ENCODE measurements around the gene ISG20L2.

Gene ISG20L2

GRCh38 chr1:156756355-156756754 lies 27.8 kb upstream of the ISG20L2 start:
- TF ChIP-seq CTCF (IDR thresholded peaks at IDR 0.05; ENCODE audit: low read depth, low read length) (no peak), MYC (IDR thresholded peaks at IDR 0.05; ENCODE audit: low read depth, low read length) (no peak), MAX (IDR thresholded peaks at IDR 0.05; ENCODE audit: low read depth, low read length) (no peak), POLR2A (IDR thresholded peaks at IDR 0.05; ENCODE audit: extremely low read depth, insufficient read length) (no peak)
- DNase-seq (ENCODE audit: low read depth) = no peak
- H3K4me3 ChIP-seq (ENCODE audit: low read depth, low read length) = no peak overlapping the region

- no peak for DNase-seq (ENCODE audit: low read depth)
- H3K4me3 ChIP-seq (ENCODE audit: low read depth, low read length) = no peak overlapping the region
- TF ChIP-seq MAX (IDR thresholded peaks at IDR 0.05; ENCODE audit: low read depth, low read length) = no peak
- TF ChIP-seq MYC (IDR thresholded peaks at IDR 0.05; ENCODE audit: low read depth, low read length) = no peak
- no peak for TF ChIP-seq CTCF (IDR thresholded peaks at IDR 0.05; ENCODE audit: low read depth, low read length)
- no peak for TF ChIP-seq POLR2A (IDR thresholded peaks at IDR 0.05; ENCODE audit: extremely low read depth, insufficient read length)
Observed at GRCh38 chr1:156755527-156755950, 27.0 kb upstream of the ISG20L2 start.

GRCh38 chr1:156754219-156754618 lies 25.7 kb upstream of the ISG20L2 start:
- no peak for DNase-seq (ENCODE audit: low read depth)
- no peak overlapping the region for H3K4me3 ChIP-seq (ENCODE audit: low read depth, low read length)
- no peak for TF ChIP-seq POLR2A (IDR thresholded peaks at IDR 0.05; ENCODE audit: extremely low read depth, insufficient read length)
- no peak for TF ChIP-seq CTCF (IDR thresholded peaks at IDR 0.05; ENCODE audit: low read depth, low read length)
- no peak for TF ChIP-seq MYC (IDR thresholded peaks at IDR 0.05; ENCODE audit: low read depth, low read length)
- no peak for TF ChIP-seq MAX (IDR thresholded peaks at IDR 0.05; ENCODE audit: low read depth, low read length)

- peak; percentile 44 for DNase-seq (ENCODE audit: low read depth)
- peak overlapping the region; percentile 82 for H3K4me3 ChIP-seq (ENCODE audit: low read depth, low read length)
- TF ChIP-seq MYC (IDR thresholded peaks at IDR 0.05; ENCODE audit: low read depth, low read length) = no peak
- TF ChIP-seq CTCF (IDR thresholded peaks at IDR 0.05; ENCODE audit: low read depth, low read length) = no peak
- peak; percentile 21; the same call in 1 of the 2 replicates for TF ChIP-seq MAX (IDR thresholded peaks at IDR 0.05; ENCODE audit: low read depth, low read length)
- no peak for TF ChIP-seq POLR2A (IDR thresholded peaks at IDR 0.05; ENCODE audit: extremely low read depth, insufficient read length)
Observed at GRCh38 chr1:156752843-156753482, 24.4 kb upstream of the ISG20L2 start.

GRCh38 chr1:156751757-156752481 lies 23.4 kb upstream of the ISG20L2 start:
- peak overlapping the region; percentile 99 for H3K4me3 ChIP-seq (ENCODE audit: low read depth, low read length)
- DNase-seq (ENCODE audit: low read depth) = peak; percentile 99
- TF ChIP-seq MYC (IDR thresholded peaks at IDR 0.05; ENCODE audit: low read depth, low read length) = peak; percentile 78; the same call in 1 of the 2 replicates
- peak; percentile 84 for TF ChIP-seq MAX (IDR thresholded peaks at IDR 0.05; ENCODE audit: low read depth, low read length)
- TF ChIP-seq CTCF (IDR thresholded peaks at IDR 0.05; ENCODE audit: low read depth, low read length) = no peak
- peak; percentile 69 for TF ChIP-seq POLR2A (IDR thresholded peaks at IDR 0.05; ENCODE audit: extremely low read depth, insufficient read length)
